HCT116 (cell line): ENCODE data around the gene PTCSC3. TPM values are rescaled to one million over a fixed set of nuclear protein-coding genes. Genes with fewer than 3 reads are reported as not detected.
A peak's percentile ranks its signal among the peaks of the same experiment; 100 is the strongest.

Experiments
- ATAC-seq: fragments of 200-7000 bp; cut with Tn5 transposase; 2 replicates; pipeline ENCODE4 v1.9.1; 2020; ENCODE audit warnings: mild to moderate bottlenecking, moderate library complexity
- BruUV-seq: library from RNA; stranded (reverse); fragments of 400-500 nt; replicated peaks from 2 replicates; lab custom pipeline; 2021; lab: Mats Ljungman, UMichigan
- CTCF ChIA-PET: fragments of 300-600 bp; sonication (Branson Sonifier 250); formaldehyde crosslinking; loops from one replicate; lab custom pipeline; 2021; ENCODE audit warnings: antibody characterized with exemption; lab: Charles Lee
- POLR2A ChIA-PET: fragments of 300-600, 350-600 bp; sonication (Branson Sonifier 250); formaldehyde crosslinking; loops from one replicate; lab custom pipeline; 2021; ENCODE audit warnings: antibody characterized with exemption; lab: Charles Lee
- RAD21 ChIA-PET, 2 experiments: fragments of 300-600 bp; sonication (Branson Sonifier 250); formaldehyde crosslinking; loops; one replicate each; lab custom pipeline; 2023; ENCODE audit warnings: low total read pairs in 2 of 2; ENCODE audit not compliant: uncharacterized antibody in 2 of 2, unreplicated experiment in 2 of 2, low non-redundant PET in 1 of 2; lab: Charles Lee
- DNase-seq: peaks from one replicate; pipeline ENCODE4 v3.0.0-alpha.2; 2010; ENCODE audit warnings: low read depth, low spot score
- H2AFZ ChIP-seq: fragments of 200-600 bp; shearing (Covaris generic), sonication (generic); 2 replicates; pipeline ENCODE4 v1.6.1; 2017; ENCODE audit warnings: low read depth, mixed run types, mixed read lengths, antibody characterized with exemption, low read length; ENCODE audit not compliant: poor library complexity, severe bottlenecking
- H3K27ac ChIP-seq: 2 replicates; pipeline ENCODE4 v1.5.1; 2012; ENCODE audit warnings: low read depth, low read length
- H3K27me3 ChIP-seq: fragments of 200-600 bp; sonication (generic); 2 replicates; pipeline ENCODE4 v1.6.1; 2016; ENCODE audit warnings: mixed run types, low read length, mixed read lengths; ENCODE audit not compliant: insufficient read depth
- H3K36me3 ChIP-seq, 2 experiments: fragments of 200-500 bp in 1 of 2; fragments of 200-600 bp in 1 of 2; sonication (Bioruptor generic) in 1 of 2; sonication (generic) in 1 of 2; 2 replicates each; pipeline versions ENCODE4 v1.5.1 to v1.6.1; 2014 to 2016; ENCODE audit warnings: low read length in 2 of 2, inconsistent platforms in 1 of 2, mixed read lengths in 1 of 2, mixed run types in 1 of 2; ENCODE audit not compliant: insufficient read depth in 2 of 2, control insufficient read depth in 1 of 2
- H3K4me1 ChIP-seq, 2 experiments: fragments of 200-600 bp in 1 of 2; sonication (generic) in 1 of 2; 2 replicates each; pipeline versions ENCODE4 v1.5.1 to v1.6.1; 2012 to 2017; ENCODE audit warnings: low read length in 2 of 2, inconsistent platforms in 1 of 2, mild to moderate bottlenecking in 1 of 2, mixed read lengths in 1 of 2, mixed run types in 1 of 2, moderate library complexity in 1 of 2; ENCODE audit not compliant: insufficient read depth in 2 of 2, control insufficient read depth in 1 of 2
- H3K4me2 ChIP-seq: fragments of 200-600 bp; sonication (generic); 2 replicates; pipeline ENCODE4 v1.6.1; 2017; ENCODE audit warnings: mixed run types, low read length, mixed read lengths
- H3K4me3 ChIP-seq, 2 experiments: fragments of 200-600 bp in 1 of 2; sonication (generic) in 1 of 2; replicated peaks in 1 of 2; 2 replicates each; pipeline ENCODE4 v1.5.1; 2011 to 2016; ENCODE audit warnings: low read length in 2 of 2, control low read depth in 1 of 2, low read depth in 1 of 2, mild to moderate bottlenecking in 1 of 2, mixed read lengths in 1 of 2, mixed run types in 1 of 2
- H3K79me2 ChIP-seq: fragments of 200-600 bp; sonication (generic); 2 replicates; pipeline ENCODE4 v1.6.1; 2017; ENCODE audit warnings: mild to moderate bottlenecking, mixed run types, low read length, moderate library complexity, mixed read lengths; ENCODE audit not compliant: insufficient read depth
- H3K9ac ChIP-seq: fragments of 200-600 bp; sonication (generic); 2 replicates; pipeline ENCODE4 v1.6.1; 2016; ENCODE audit warnings: low read length, mixed read lengths
- H3K9me2 ChIP-seq: fragments of 200-600 bp; sonication (generic), shearing (Covaris generic); 2 replicates; pipeline ENCODE4 v1.6.1; 2017; ENCODE audit warnings: mixed run types, mild to moderate bottlenecking, moderate library complexity; ENCODE audit not compliant: insufficient read depth
- H3K9me3 ChIP-seq, 2 experiments: fragments of 200-500 bp in 1 of 2; fragments of 200-600 bp in 1 of 2; sonication (Bioruptor generic) in 1 of 2; sonication (generic) in 1 of 2; 2 replicates each; pipeline ENCODE4 v1.6.1; 2014 to 2017; ENCODE audit warnings: low read length in 2 of 2, mixed read lengths in 2 of 2, inconsistent platforms in 1 of 2, low read depth in 1 of 2, mild to moderate bottlenecking in 1 of 2, mixed run types in 1 of 2, moderate library complexity in 1 of 2; ENCODE audit not compliant: control insufficient read depth in 1 of 2, insufficient read depth in 1 of 2
- H4K20me1 ChIP-seq: fragments of 200-600 bp; sonication (generic), shearing (Covaris generic); 2 replicates; pipeline ENCODE4 v1.6.1; 2017; ENCODE audit warnings: mixed run types, mild to moderate bottlenecking, moderate library complexity; ENCODE audit not compliant: insufficient read depth
- RAD21 ChIP-seq: IDR thresholded peaks from 2 replicates; pipeline ENCODE4 v1.6.1; 2012; ENCODE audit warnings: low read depth, mild to moderate bottlenecking
- REST ChIP-seq: IDR thresholded peaks from 2 replicates; pipeline ENCODE4 v1.6.1; 2012; ENCODE audit warnings: low read depth
- intact Hi-C: fragments of 100-400 bp; cut with micrococcal nuclease; formaldehyde crosslinking; loops from 2 replicates; pipeline ENCODE4 v1.10.0; 2022
- total RNA-seq: library from RNA; stranded (reverse); gene quantifications from one replicate; pipeline ENCODE4 v1.2.1, GENCODE V29; 2021; ENCODE audit not compliant: unreplicated experiment
- TF ChIP-seq, protein P1 (sequence below), 3 experiments: fragments of 200-600 bp in 1 of 3; sonication (generic) in 1 of 3; IDR thresholded peaks in 2 of 3; conservative IDR thresholded peaks in 1 of 3; 2 replicates each; pipeline ENCODE4 v1.5.1; 2012 to 2017; ENCODE audit warnings: low read depth in 2 of 3, low read length in 2 of 3, antibody characterized with exemption in 1 of 3, borderline replicate concordance in 1 of 3, control low read depth in 1 of 3, mild to moderate bottlenecking in 1 of 3, mixed read lengths in 1 of 3, mixed run types in 1 of 3, moderate library complexity in 1 of 3; ENCODE audit not compliant: insufficient read depth in 1 of 3

The PTCSC3 gene
- total RNA-seq, 1 experiment from 2014 or later, result not detected

DNA sequence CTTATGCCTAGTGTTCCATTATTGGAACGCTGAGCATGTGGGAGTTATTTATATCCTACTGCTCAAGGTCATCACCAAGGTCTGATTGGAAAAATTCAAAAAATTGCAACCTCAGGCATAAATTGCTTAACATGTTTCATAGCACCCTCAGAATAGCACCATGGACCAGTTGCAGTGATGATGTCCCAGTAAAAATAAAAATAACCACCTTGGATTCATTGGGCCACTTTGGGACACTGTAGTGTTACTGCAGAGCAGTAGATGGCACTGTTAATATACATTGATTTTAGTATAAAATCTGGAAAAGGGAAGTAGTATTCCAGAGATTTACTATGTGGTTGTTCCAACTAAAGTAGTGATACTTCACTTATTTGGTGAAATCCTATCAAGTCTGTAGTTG, 31.0 kb upstream of the PTCSC3 start:
- RAD21 ChIA-PET, result no interaction called here
- no peaks in the 10 kb centered on the region for H3K79me2 ChIP-seq
- POLR2A ChIA-PET, result no interaction called here

More for the DNA sequence above, 31.0 kb upstream of the PTCSC3 start:
- Histone ChIP-seq H3K27me3 (0 out of 2 replicates have a peak, but pooled peaks cover 2% of the 10 kb centered on the region), H3K4me1 (no peaks in the 10 kb centered on the region), H4K20me1 (no peaks in the 10 kb centered on the region), H3K9ac (no peak overlapping the region), H3K9me2 (no peaks in the 10 kb centered on the region), H3K27ac (no peak overlapping the region), H3K4me3 (no peak overlapping the region), H3K4me2 (no peak overlapping the region), H3K9me3 (no peaks in the 10 kb centered on the region), H3K36me3 (no peaks in the 10 kb centered on the region), H2AFZ (no peak overlapping the region)
- CTCF ChIA-PET, result no interaction called here
- intact Hi-C loops, result loop anchor here (1.0 to 2.0 kb wide), 2 partner anchors 318 to 397 kb away; no protein-coding TSS in a partner anchor
- ATAC-seq, result peak; percentile 63
- TF ChIP-seq, protein P1, sequence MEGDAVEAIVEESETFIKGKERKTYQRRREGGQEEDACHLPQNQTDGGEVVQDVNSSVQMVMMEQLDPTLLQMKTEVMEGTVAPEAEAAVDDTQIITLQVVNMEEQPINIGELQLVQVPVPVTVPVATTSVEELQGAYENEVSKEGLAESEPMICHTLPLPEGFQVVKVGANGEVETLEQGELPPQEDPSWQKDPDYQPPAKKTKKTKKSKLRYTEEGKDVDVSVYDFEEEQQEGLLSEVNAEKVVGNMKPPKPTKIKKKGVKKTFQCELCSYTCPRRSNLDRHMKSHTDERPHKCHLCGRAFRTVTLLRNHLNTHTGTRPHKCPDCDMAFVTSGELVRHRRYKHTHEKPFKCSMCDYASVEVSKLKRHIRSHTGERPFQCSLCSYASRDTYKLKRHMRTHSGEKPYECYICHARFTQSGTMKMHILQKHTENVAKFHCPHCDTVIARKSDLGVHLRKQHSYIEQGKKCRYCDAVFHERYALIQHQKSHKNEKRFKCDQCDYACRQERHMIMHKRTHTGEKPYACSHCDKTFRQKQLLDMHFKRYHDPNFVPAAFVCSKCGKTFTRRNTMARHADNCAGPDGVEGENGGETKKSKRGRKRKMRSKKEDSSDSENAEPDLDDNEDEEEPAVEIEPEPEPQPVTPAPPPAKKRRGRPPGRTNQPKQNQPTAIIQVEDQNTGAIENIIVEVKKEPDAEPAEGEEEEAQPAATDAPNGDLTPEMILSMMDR (IDR thresholded peaks at IDR 0.05 in 2 of 3, conservative IDR thresholded peaks at IDR 0.05 in 1 of 3; ENCODE audit: borderline replicate concordance in 1 of 3, insufficient read depth in 1 of 3, low read depth in 2 of 3, low read length in 2 of 3), result peak; percentile 36 to 57 (median 42); a peak in 4 of 6 replicates
- TF ChIP-seq REST (no peak), RAD21 (peak; percentile 50)
- DNase-seq, result no peak
- BruUV-seq, result no TSS peak
